CD4-positive, alpha-beta T cell treated with Interleukin-15 for 1 hour (primary cell): Measurements from ENCODE around the gene GNA15.

ENCODE experiments used
- DNase-seq: peaks from one replicate; pipeline ENCODE4 v3.0.0-alpha.2; 2020

Gene GNA15

GRCh38 chr19:3213159-3213558 lies 77.3 kb downstream of the GNA15 start:
- DNase-seq, result no peak
